Sigmoid colon (tissue), 4 donors: ENCODE measurements around the gene KREMEN2.

ENCODE experiments used
- CTCF ChIP-seq, 4 experiments: fragments of 450-650 bp in 3 of 4; fragments of 200-600 bp in 1 of 4; IDR thresholded peaks; one replicate each; pipeline ENCODE4 v1.5.1; 2016 to 2019; ENCODE audit warnings: antibody characterized with exemption in 4 of 4, mild to moderate bottlenecking in 3 of 4, moderate library complexity in 2 of 4
- POLR2AphosphoS5 ChIP-seq, 4 donors: sonication (generic); formaldehyde crosslinking; IDR thresholded peaks; one replicate each; pipeline ENCODE4 v1.6.1; 2017; ENCODE audit warnings: antibody characterized with exemption in 4 of 4

GRCh38 chr16:2969545-2970521 lies 5.8 kb downstream of the KREMEN2 start:
- TF ChIP-seq CTCF (IDR thresholded peaks at IDR 0.05): no peak
- no peak for TF ChIP-seq POLR2AphosphoS5 (IDR thresholded peaks at IDR 0.05)
